SJSA1 (cell line): ENCODE data around the gene SERPINA9. TPM values are rescaled to one million over a fixed set of nuclear protein-coding genes. Genes with fewer than 3 reads are reported as not detected.
"Not testable (repeated sequence)": the region's sequence is repeated elsewhere in the genome, so short reads cannot be mapped to it uniquely, and the experiment has no call there.

Experiments
- DNase-seq, 2 experiments: peaks; one replicate each; pipeline ENCODE4 v3.0.0-alpha.2; 2015 to 2020; ENCODE audit warnings: low spot score in 2 of 2, low read depth in 1 of 2
- H3K27ac ChIP-seq: fragments of 250-450 bp; sonication (Bioruptor Pico); 2 replicates; pipeline ENCODE4 v1.5.1; 2020; ENCODE audit warnings: mild to moderate bottlenecking, moderate library complexity
- H3K27me3 ChIP-seq: fragments of 250-450 bp; sonication (Bioruptor Pico); replicated peaks from 2 replicates; pipeline ENCODE4 v1.5.1; 2020; ENCODE audit warnings: mild to moderate bottlenecking, moderate library complexity
- H3K36me3 ChIP-seq: fragments of 250-450 bp; sonication (Bioruptor Pico); 2 replicates; pipeline ENCODE4 v1.5.1; 2020; ENCODE audit warnings: mild to moderate bottlenecking
- H3K4me1 ChIP-seq: fragments of 250-450 bp; sonication (Bioruptor Pico); replicated peaks from 2 replicates; pipeline ENCODE4 v1.6.1; 2021; ENCODE audit warnings: mild to moderate bottlenecking
- H3K4me3 ChIP-seq: fragments of 250-450 bp; sonication (Bioruptor Pico); 2 replicates; pipeline ENCODE4 v1.5.1; 2020; ENCODE audit warnings: mild to moderate bottlenecking
- H3K9me3 ChIP-seq: fragments of 250-450 bp; sonication (Bioruptor Pico); replicated peaks from 2 replicates; pipeline ENCODE4 v1.5.1; 2020; ENCODE audit warnings: mild to moderate bottlenecking
- total RNA-seq: library from RNA; depleted of rRNA; stranded (reverse); fragments of >200 nt; shearing (Covaris generic); gene quantifications from 2 replicates; pipeline ENCODE4 v1.2.3, GENCODE V29; 2014

The SERPINA9 gene
- total RNA-seq, 1 experiment from 2014 or later, result not detected

- Histone ChIP-seq H3K9me3 (no peaks in the 10 kb centered on the region), H3K4me1 (no peaks in the 10 kb centered on the region), H3K36me3 (no peaks in the 10 kb centered on the region), H3K27me3 (0 out of 2 replicates have a peak, but pooled peaks cover 3% of the 10 kb centered on the region), H3K4me3 (no peak overlapping the region), H3K27ac (no peak overlapping the region)
- DNase-seq, result no peak
Observed at GRCh38 chr14:94447206-94447605, 28.8 kb downstream of the SERPINA9 start.

- Histone ChIP-seq H3K27ac (no peak overlapping the region), H3K4me1 (no peaks in the 10 kb centered on the region), H3K4me3 (no peak overlapping the region), H3K36me3 (no peaks in the 10 kb centered on the region), H3K9me3 (no peaks in the 10 kb centered on the region), H3K27me3 (0 out of 2 replicates have a peak, but pooled peaks cover 3% of the 10 kb centered on the region)
- no peak for DNase-seq
Observed at GRCh38 chr14:94446126-94446525, 29.9 kb downstream of the SERPINA9 start.

- no peak overlapping the region for H3K27ac ChIP-seq
- DNase-seq, result no peak
Observed at GRCh38 chr14:94445003-94445402, 31.0 kb downstream of the SERPINA9 start.

GRCh38 chr14:94441531-94442205 is 34.3 kb downstream of the SERPINA9 start:
- Histone ChIP-seq H3K4me3 (no peak overlapping the region), H3K4me1 (no peaks in the 10 kb centered on the region), H3K36me3 (no peaks in the 10 kb centered on the region), H3K27me3 (no peaks in the 10 kb centered on the region), H3K27ac (no peak overlapping the region), H3K9me3 (no peaks in the 10 kb centered on the region)
- DNase-seq, result no peak

More at GRCh38 chr14:94445003-94445402, 31.0 kb downstream of the SERPINA9 start:
- Histone ChIP-seq H3K9me3 (no peaks in the 10 kb centered on the region), H3K27me3 (0 out of 2 replicates have a peak, but pooled peaks cover 3% of the 10 kb centered on the region), H3K36me3 (no peaks in the 10 kb centered on the region), H3K4me1 (no peaks in the 10 kb centered on the region), H3K4me3 (no peak overlapping the region)

- no peak for DNase-seq
- no peaks in the 10 kb centered on the region for H3K36me3 ChIP-seq
- H3K4me3 ChIP-seq, result no peak overlapping the region
- no peaks in the 10 kb centered on the region for H3K27me3 ChIP-seq
- H3K27ac ChIP-seq, result no peak overlapping the region
- H3K4me1 ChIP-seq, result no peaks in the 10 kb centered on the region
- no peaks in the 10 kb centered on the region for H3K9me3 ChIP-seq
Observed at GRCh38 chr14:94441130-94441529, 34.9 kb downstream of the SERPINA9 start.

GRCh38 chr14:94439453-94440057 is 36.4 kb downstream of the SERPINA9 start:
- no peaks in the 10 kb centered on the region for H3K36me3 ChIP-seq
- DNase-seq, result no peak
- H3K4me3 ChIP-seq, result no peak overlapping the region
- H3K27ac ChIP-seq, result no peak overlapping the region
- H3K9me3 ChIP-seq, result no peaks in the 10 kb centered on the region
- H3K4me1 ChIP-seq, result no peaks in the 10 kb centered on the region
- H3K27me3 ChIP-seq, result no peaks in the 10 kb centered on the region

- Histone ChIP-seq H3K4me3 (no peak overlapping the region), H3K9me3 (no peaks in the 10 kb centered on the region), H3K36me3 (no peaks in the 10 kb centered on the region), H3K27me3 (0 out of 2 replicates have a peak, but pooled peaks cover 3% of the 10 kb centered on the region), H3K27ac (no peak overlapping the region), H3K4me1 (no peaks in the 10 kb centered on the region)
- no peak for DNase-seq
Observed at GRCh38 chr14:94428610-94429009, 47.4 kb downstream of the SERPINA9 start.

GRCh38 chr14:94427016-94427613 is 48.9 kb downstream of the SERPINA9 start:
- no peak overlapping the region for H3K27ac ChIP-seq
- H3K9me3 ChIP-seq, result no peaks in the 10 kb centered on the region
- DNase-seq, result no peak
- H3K27me3 ChIP-seq, result 0 out of 2 replicates have a peak, but pooled peaks cover 3% of the 10 kb centered on the region
- H3K4me1 ChIP-seq, result no peaks in the 10 kb centered on the region
- H3K4me3 ChIP-seq, result no peak overlapping the region
- no peaks in the 10 kb centered on the region for H3K36me3 ChIP-seq

- DNase-seq, result no peak
- H3K27me3 ChIP-seq, result 0 out of 2 replicates have a peak, but pooled peaks cover 3% of the 10 kb centered on the region
- no peaks in the 10 kb centered on the region for H3K4me1 ChIP-seq
- no peaks in the 10 kb centered on the region for H3K36me3 ChIP-seq
- no peak overlapping the region for H3K4me3 ChIP-seq
- H3K9me3 ChIP-seq, result no peaks in the 10 kb centered on the region
- H3K27ac ChIP-seq, result no peak overlapping the region
Observed at GRCh38 chr14:94426526-94426925, 49.5 kb downstream of the SERPINA9 start.

GRCh38 chr14:94424371-94424770 is 51.6 kb downstream of the SERPINA9 start:
- Histone ChIP-seq H3K27me3 (0 out of 2 replicates have a peak, but pooled peaks cover 3% of the 10 kb centered on the region), H3K4me3 (no peak overlapping the region), H3K36me3 (no peaks in the 10 kb centered on the region), H3K4me1 (no peaks in the 10 kb centered on the region), H3K9me3 (no peaks in the 10 kb centered on the region), H3K27ac (no peak overlapping the region)
- DNase-seq, result no peak

GRCh38 chr14:94423453-94424056 is 52.4 kb downstream of the SERPINA9 start:
- H3K4me3 ChIP-seq, result no peak overlapping the region
- DNase-seq, result peak; percentile 24 to 64

GRCh38 chr14:94421316-94421715 is 54.7 kb downstream of the SERPINA9 start:
- Histone ChIP-seq H3K27me3 (no peaks in the 10 kb centered on the region), H3K36me3 (no peaks in the 10 kb centered on the region), H3K9me3 (no peaks in the 10 kb centered on the region), H3K4me3 (no peak overlapping the region), H3K27ac (no peak overlapping the region), H3K4me1 (no peaks in the 10 kb centered on the region)
- no peak for DNase-seq

More at GRCh38 chr14:94423453-94424056, 52.4 kb downstream of the SERPINA9 start:
- Histone ChIP-seq H3K27me3 (0 out of 2 replicates have a peak, but pooled peaks cover 3% of the 10 kb centered on the region), H3K27ac (no peak overlapping the region), H3K36me3 (no peaks in the 10 kb centered on the region), H3K9me3 (no peaks in the 10 kb centered on the region), H3K4me1 (no peaks in the 10 kb centered on the region)

- H3K4me3 ChIP-seq, DNase-seq, H3K27ac ChIP-seq, H3K4me1 ChIP-seq, H3K36me3 ChIP-seq, H3K27me3 ChIP-seq, H3K9me3 ChIP-seq: not testable (repeated sequence)
Observed at GRCh38 chr14:94417497-94418205, 58.3 kb downstream of the SERPINA9 start.
